RWPE1 (cell line): ENCODE data around the gene URI1.

Source experiments
- CTCF ChIA-PET: fragments of 350-600 bp; sonication (Branson Sonifier 250); formaldehyde crosslinking; extraction: SDS; loops from one replicate; lab custom pipeline; 2021; lab: Yijun Ruan, JAX
- POLR2A ChIA-PET: fragments of 400-600 bp; formaldehyde crosslinking; extraction: SDS; loops from one replicate; lab custom pipeline; 2020; ENCODE audit warnings: antibody characterized with exemption; ENCODE audit not compliant: low non-redundant PET; lab: Yijun Ruan, JAX
- DNase-seq: peaks from one replicate; pipeline ENCODE4 v3.0.0; 2012; ENCODE audit warnings: low spot score
- H3K27ac ChIP-seq: fragments of 450-650 bp; 2 replicates; pipeline ENCODE4 v1.5.1; 2017
- TF ChIP-seq, protein P1 (sequence below): fragments of 450-650 bp; conservative IDR thresholded peaks from 2 replicates; pipeline ENCODE4 v1.5.1; 2017; ENCODE audit warnings: low read depth, mild to moderate bottlenecking

Gene URI1

DNA sequence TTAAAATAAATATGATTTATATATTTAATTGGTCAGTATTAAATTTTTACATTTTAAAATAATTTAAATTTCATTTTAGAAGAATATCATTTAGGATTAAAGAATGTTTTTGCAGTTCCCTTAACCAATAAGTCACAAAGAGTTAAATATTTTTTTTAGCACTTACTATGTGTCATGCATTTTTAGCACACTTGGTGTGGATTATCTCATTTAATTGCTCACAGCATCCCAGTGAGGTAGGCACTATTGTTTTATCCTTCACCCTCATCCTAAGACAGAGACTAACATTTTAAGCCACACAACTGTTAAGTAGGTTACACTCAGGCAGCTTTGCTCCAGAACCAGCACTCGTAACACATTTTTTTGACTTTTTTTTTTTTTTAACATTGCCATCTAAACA lies 78.2 kb downstream of the URI1 start:
- no peak for DNase-seq
- TF ChIP-seq, protein P1, sequence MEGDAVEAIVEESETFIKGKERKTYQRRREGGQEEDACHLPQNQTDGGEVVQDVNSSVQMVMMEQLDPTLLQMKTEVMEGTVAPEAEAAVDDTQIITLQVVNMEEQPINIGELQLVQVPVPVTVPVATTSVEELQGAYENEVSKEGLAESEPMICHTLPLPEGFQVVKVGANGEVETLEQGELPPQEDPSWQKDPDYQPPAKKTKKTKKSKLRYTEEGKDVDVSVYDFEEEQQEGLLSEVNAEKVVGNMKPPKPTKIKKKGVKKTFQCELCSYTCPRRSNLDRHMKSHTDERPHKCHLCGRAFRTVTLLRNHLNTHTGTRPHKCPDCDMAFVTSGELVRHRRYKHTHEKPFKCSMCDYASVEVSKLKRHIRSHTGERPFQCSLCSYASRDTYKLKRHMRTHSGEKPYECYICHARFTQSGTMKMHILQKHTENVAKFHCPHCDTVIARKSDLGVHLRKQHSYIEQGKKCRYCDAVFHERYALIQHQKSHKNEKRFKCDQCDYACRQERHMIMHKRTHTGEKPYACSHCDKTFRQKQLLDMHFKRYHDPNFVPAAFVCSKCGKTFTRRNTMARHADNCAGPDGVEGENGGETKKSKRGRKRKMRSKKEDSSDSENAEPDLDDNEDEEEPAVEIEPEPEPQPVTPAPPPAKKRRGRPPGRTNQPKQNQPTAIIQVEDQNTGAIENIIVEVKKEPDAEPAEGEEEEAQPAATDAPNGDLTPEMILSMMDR = no peak
- CTCF ChIA-PET = interaction anchor here (0.6 kb wide), 1 partner anchor 11 kb away, joined by 3 read pairs; no protein-coding TSS in a partner anchor
- H3K27ac ChIP-seq = no peak overlapping the region
- POLR2A ChIA-PET = no interaction called here

DNA sequence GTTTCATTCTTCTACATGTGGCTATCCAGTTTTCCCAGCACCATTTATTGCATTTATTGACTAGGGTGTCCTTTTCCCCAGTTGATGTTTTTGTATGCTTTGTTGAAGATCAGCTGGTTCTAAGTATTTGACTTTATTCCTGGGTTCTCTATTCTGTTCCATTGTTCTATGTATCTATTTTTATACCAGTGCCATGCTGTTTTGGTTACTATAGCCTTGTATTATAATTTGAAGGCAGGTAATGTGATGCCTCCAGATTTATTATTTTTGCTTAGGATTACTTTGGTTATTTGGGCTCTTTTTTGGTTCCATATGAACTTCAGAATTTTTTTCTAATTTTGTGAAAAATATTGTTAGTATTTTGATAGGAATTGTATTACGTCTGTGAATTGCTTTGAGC lies 80.6 kb downstream of the URI1 start:
- POLR2A ChIA-PET = no interaction called here
- TF ChIP-seq, protein P1 = no peak
- DNase-seq = no peak
- CTCF ChIA-PET = interaction anchor here (0.6 kb wide), 1 partner anchor 24 kb away, joined by 5 read pairs; no protein-coding TSS in a partner anchor
- no peak overlapping the region for H3K27ac ChIP-seq

DNA sequence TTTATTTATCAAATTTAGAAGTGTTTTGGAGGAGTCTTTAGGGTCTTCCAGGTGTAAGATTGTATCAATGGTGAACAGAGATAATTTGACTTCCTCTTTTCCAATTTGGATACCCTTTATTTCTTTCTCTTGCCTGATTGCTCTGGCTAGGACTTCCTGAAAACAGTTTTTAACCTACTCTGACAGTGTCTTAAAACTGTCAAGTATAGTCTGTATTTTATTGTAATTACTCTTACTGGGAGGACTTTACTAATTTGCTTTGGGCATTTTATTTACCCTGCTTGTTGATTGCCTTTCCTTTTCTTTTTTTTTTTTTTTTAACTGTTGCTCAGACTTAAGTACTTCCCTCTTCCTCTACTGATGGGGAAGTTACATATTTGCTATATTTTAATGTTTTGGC lies 81.3 kb downstream of the URI1 start:
- H3K27ac ChIP-seq = no peak overlapping the region
- ChIA-PET CTCF (interaction anchor here (0.6 kb wide), 1 partner anchor 23 kb away, joined by 5 read pairs; no protein-coding TSS in a partner anchor), POLR2A (no interaction called here)
- TF ChIP-seq, protein P1 = no peak
- no peak for DNase-seq

DNA sequence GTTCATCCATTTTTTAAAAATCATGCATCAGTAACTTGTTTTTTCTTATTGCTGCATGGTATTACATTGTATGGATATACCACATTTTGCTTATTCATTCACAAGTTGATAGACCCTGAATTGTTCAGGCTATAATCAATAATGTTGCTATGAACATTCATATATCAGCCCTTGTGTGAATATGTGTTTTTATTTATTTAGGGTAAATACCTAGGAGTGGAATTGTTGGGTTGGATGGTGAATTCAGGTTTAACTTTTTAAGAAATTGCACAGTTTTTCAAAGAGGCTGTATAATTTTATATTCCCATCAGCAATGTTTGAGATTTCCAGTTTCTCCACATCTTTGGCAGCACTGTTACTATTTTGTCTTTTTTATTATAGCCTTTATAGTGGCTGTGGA lies 82.1 kb downstream of the URI1 start:
- CTCF ChIA-PET = no interaction called here
- H3K27ac ChIP-seq = no peak overlapping the region
- POLR2A ChIA-PET = no interaction called here

DNA sequence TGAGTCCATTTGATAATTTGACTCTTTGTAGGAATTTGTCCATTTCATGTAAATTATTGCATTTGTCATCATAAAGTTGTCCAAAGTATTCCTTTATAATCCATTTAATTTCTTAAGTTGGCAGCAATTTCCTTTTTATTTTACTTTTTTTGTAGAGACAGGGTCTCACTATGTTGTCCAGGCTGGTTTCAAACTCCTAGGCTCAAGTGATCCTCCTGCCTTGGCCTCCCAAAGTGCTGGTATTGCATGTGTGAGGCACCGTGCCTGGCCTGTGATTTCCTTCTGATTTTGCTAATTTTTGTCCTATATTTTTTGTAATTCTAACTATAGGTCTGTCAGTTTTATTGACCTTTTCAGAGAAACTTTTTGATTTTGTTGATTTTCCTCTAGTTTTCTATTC lies 84.9 kb downstream of the URI1 start:
- ChIA-PET CTCF (no interaction called here), POLR2A (no interaction called here)
- TF ChIP-seq, protein P1 = no peak
- no peak overlapping the region for H3K27ac ChIP-seq
- DNase-seq = no peak

More for the DNA sequence above, 82.1 kb downstream of the URI1 start:
- TF ChIP-seq, protein P1 = no peak
- DNase-seq = no peak

DNA sequence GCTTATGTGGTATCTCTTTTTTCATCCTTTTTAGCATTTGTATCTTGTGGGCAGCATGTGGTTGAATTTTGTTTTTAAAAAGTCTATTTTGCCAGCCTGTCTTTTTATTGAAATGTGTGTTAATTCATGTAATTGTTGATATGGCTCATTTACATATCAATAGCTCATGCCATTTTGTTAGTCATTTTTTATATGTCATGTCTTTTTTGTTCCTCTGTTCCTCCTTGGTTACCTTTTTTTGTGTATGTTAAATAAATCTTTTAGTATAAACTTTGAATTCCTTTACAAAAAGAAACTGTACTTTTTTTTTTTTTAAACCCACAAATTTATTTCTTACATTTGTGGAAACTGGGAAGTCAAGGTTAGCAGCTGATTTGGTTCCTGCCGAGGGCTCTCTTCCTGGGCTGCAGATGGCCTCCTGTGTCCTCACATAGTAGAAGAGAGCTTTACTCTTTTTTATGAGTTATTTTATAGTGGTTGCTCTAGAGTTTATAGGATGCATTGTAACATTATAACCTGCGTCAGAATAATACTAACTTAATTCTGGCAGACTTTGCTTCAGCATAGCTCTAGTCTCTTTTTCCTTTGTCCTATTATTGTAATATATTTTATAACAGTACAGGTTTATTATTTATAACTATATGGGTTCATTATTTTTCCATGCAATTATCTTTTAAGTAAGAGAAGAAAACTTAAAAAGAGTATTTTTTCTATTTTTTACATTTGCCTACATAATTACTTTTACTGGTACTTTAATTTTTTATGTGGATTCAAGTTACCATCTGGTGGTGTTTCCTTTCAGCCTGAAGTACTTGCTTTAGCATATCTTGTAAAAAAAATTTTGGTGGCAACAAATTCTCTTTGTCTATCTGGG lies 86.3 kb downstream of the URI1 start:
- no peak for DNase-seq
- TF ChIP-seq, protein P1 = no peak
- CTCF ChIA-PET = interaction anchor here (0.6 kb wide), 1 partner anchor 154 kb away, joined by 5 read pairs; no protein-coding TSS in a partner anchor
- H3K27ac ChIP-seq = no peak overlapping the region
- POLR2A ChIA-PET = no interaction called here
